Uterus (tissue), 2 donors: ENCODE data around the gene IRAK3.

Experiments
- CTCF ChIP-seq, 4 experiments: fragments of 200-600 bp in 2 of 4; fragments of 450-650 bp in 2 of 4; sonication (generic) in 2 of 4; IDR thresholded peaks; one replicate each; pipeline ENCODE4 v1.5.1; 2016 to 2019; ENCODE audit warnings: antibody characterized with exemption in 4 of 4, mild to moderate bottlenecking in 2 of 4, moderate library complexity in 1 of 4
- POLR2A ChIP-seq, 2 donors: fragments of 450-650 bp; IDR thresholded peaks; one replicate each; pipeline ENCODE4 v1.6.1; 2016; ENCODE audit warnings: antibody characterized with exemption in 2 of 2, mild to moderate bottlenecking in 1 of 2, moderate library complexity in 1 of 2

GRCh38 chr12:66169221-66170170 is 19.5 kb upstream of the IRAK3 start, which contains the start of gene TMBIM4:
- peak; percentile 29 to 70 (median 50) for TF ChIP-seq CTCF (IDR thresholded peaks at IDR 0.05)
- TF ChIP-seq POLR2A (IDR thresholded peaks at IDR 0.05): peak; percentile 42 to 73
